HCT116 (cell line): Measurements from ENCODE around the gene MICAL3. TPM values are rescaled to one million over a fixed set of nuclear protein-coding genes. Genes with fewer than 3 reads are reported as not detected.

ENCODE experiments used
- ATAC-seq: fragments of 200-7000 bp; cut with Tn5 transposase; 2 replicates; pipeline ENCODE4 v1.9.1; 2020; ENCODE audit warnings: mild to moderate bottlenecking, moderate library complexity
- BruUV-seq: library from RNA; stranded (reverse); fragments of 400-500 nt; replicated peaks from 2 replicates; lab custom pipeline; 2021; lab: Mats Ljungman, UMichigan
- CTCF ChIA-PET: fragments of 300-600 bp; sonication (Branson Sonifier 250); formaldehyde crosslinking; loops from one replicate; lab custom pipeline; 2021; ENCODE audit warnings: antibody characterized with exemption; lab: Charles Lee
- POLR2A ChIA-PET: fragments of 300-600, 350-600 bp; sonication (Branson Sonifier 250); formaldehyde crosslinking; loops from one replicate; lab custom pipeline; 2021; ENCODE audit warnings: antibody characterized with exemption; lab: Charles Lee
- RAD21 ChIA-PET, 2 experiments: fragments of 300-600 bp; sonication (Branson Sonifier 250); formaldehyde crosslinking; loops; one replicate each; lab custom pipeline; 2023; ENCODE audit warnings: low total read pairs in 2 of 2; ENCODE audit not compliant: uncharacterized antibody in 2 of 2, unreplicated experiment in 2 of 2, low non-redundant PET in 1 of 2; lab: Charles Lee
- DNase-seq: peaks from one replicate; pipeline ENCODE4 v3.0.0-alpha.2; 2010; ENCODE audit warnings: low read depth, low spot score
- H2AFZ ChIP-seq: fragments of 200-600 bp; shearing (Covaris generic), sonication (generic); 2 replicates; pipeline ENCODE4 v1.6.1; 2017; ENCODE audit warnings: low read depth, mixed run types, mixed read lengths, antibody characterized with exemption, low read length; ENCODE audit not compliant: poor library complexity, severe bottlenecking
- H3K27ac ChIP-seq: 2 replicates; pipeline ENCODE4 v1.5.1; 2012; ENCODE audit warnings: low read depth, low read length
- H3K27me3 ChIP-seq: fragments of 200-600 bp; sonication (generic); 2 replicates; pipeline ENCODE4 v1.6.1; 2016; ENCODE audit warnings: mixed run types, low read length, mixed read lengths; ENCODE audit not compliant: insufficient read depth
- H3K36me3 ChIP-seq, 2 experiments: fragments of 200-500 bp in 1 of 2; fragments of 200-600 bp in 1 of 2; sonication (Bioruptor generic) in 1 of 2; sonication (generic) in 1 of 2; 2 replicates each; pipeline versions ENCODE4 v1.5.1 to v1.6.1; 2014 to 2016; ENCODE audit warnings: low read length in 2 of 2, inconsistent platforms in 1 of 2, mixed read lengths in 1 of 2, mixed run types in 1 of 2; ENCODE audit not compliant: insufficient read depth in 2 of 2, control insufficient read depth in 1 of 2
- H3K4me1 ChIP-seq, 2 experiments: fragments of 200-600 bp in 1 of 2; sonication (generic) in 1 of 2; 2 replicates each; pipeline versions ENCODE4 v1.5.1 to v1.6.1; 2012 to 2017; ENCODE audit warnings: low read length in 2 of 2, inconsistent platforms in 1 of 2, mild to moderate bottlenecking in 1 of 2, mixed read lengths in 1 of 2, mixed run types in 1 of 2, moderate library complexity in 1 of 2; ENCODE audit not compliant: insufficient read depth in 2 of 2, control insufficient read depth in 1 of 2
- H3K4me2 ChIP-seq: fragments of 200-600 bp; sonication (generic); 2 replicates; pipeline ENCODE4 v1.6.1; 2017; ENCODE audit warnings: mixed run types, low read length, mixed read lengths
- H3K4me3 ChIP-seq, 2 experiments: fragments of 200-600 bp in 1 of 2; sonication (generic) in 1 of 2; replicated peaks in 1 of 2; 2 replicates each; pipeline ENCODE4 v1.5.1; 2011 to 2016; ENCODE audit warnings: low read length in 2 of 2, control low read depth in 1 of 2, low read depth in 1 of 2, mild to moderate bottlenecking in 1 of 2, mixed read lengths in 1 of 2, mixed run types in 1 of 2
- H3K79me2 ChIP-seq: fragments of 200-600 bp; sonication (generic); 2 replicates; pipeline ENCODE4 v1.6.1; 2017; ENCODE audit warnings: mild to moderate bottlenecking, mixed run types, low read length, moderate library complexity, mixed read lengths; ENCODE audit not compliant: insufficient read depth
- H3K9ac ChIP-seq: fragments of 200-600 bp; sonication (generic); 2 replicates; pipeline ENCODE4 v1.6.1; 2016; ENCODE audit warnings: low read length, mixed read lengths
- H3K9me2 ChIP-seq: fragments of 200-600 bp; sonication (generic), shearing (Covaris generic); 2 replicates; pipeline ENCODE4 v1.6.1; 2017; ENCODE audit warnings: mixed run types, mild to moderate bottlenecking, moderate library complexity; ENCODE audit not compliant: insufficient read depth
- H3K9me3 ChIP-seq, 2 experiments: fragments of 200-500 bp in 1 of 2; fragments of 200-600 bp in 1 of 2; sonication (Bioruptor generic) in 1 of 2; sonication (generic) in 1 of 2; 2 replicates each; pipeline ENCODE4 v1.6.1; 2014 to 2017; ENCODE audit warnings: low read length in 2 of 2, mixed read lengths in 2 of 2, inconsistent platforms in 1 of 2, low read depth in 1 of 2, mild to moderate bottlenecking in 1 of 2, mixed run types in 1 of 2, moderate library complexity in 1 of 2; ENCODE audit not compliant: control insufficient read depth in 1 of 2, insufficient read depth in 1 of 2
- H4K20me1 ChIP-seq: fragments of 200-600 bp; sonication (generic), shearing (Covaris generic); 2 replicates; pipeline ENCODE4 v1.6.1; 2017; ENCODE audit warnings: mixed run types, mild to moderate bottlenecking, moderate library complexity; ENCODE audit not compliant: insufficient read depth
- CEBPB ChIP-seq: IDR thresholded peaks from 2 replicates; pipeline ENCODE4 v1.6.1; 2012; ENCODE audit warnings: low read depth
- EGR1 ChIP-seq: IDR thresholded peaks from 2 replicates; pipeline ENCODE4 v1.6.1; 2012; ENCODE audit warnings: low read depth
- ELF1 ChIP-seq: IDR thresholded peaks from 2 replicates; pipeline ENCODE4 v1.6.1; 2012; ENCODE audit warnings: low read depth, borderline replicate concordance
- EZH2phosphoT487 ChIP-seq: fragments of 200-600 bp; IDR thresholded peaks from 2 replicates; pipeline ENCODE4 v1.6.1; 2018; ENCODE audit warnings: antibody characterized with exemption, borderline replicate concordance
- FOSL1 ChIP-seq: IDR thresholded peaks from 2 replicates; pipeline ENCODE4 v1.6.1; 2012; ENCODE audit warnings: low read depth
- MAX ChIP-seq: IDR thresholded peaks from 2 replicates; pipeline ENCODE4 v1.6.1; 2012
- RAD21 ChIP-seq: IDR thresholded peaks from 2 replicates; pipeline ENCODE4 v1.6.1; 2012; ENCODE audit warnings: low read depth, mild to moderate bottlenecking
- SIN3A ChIP-seq: IDR thresholded peaks from 2 replicates; pipeline ENCODE4 v1.6.1; 2012; ENCODE audit warnings: low read depth
- SP1 ChIP-seq: IDR thresholded peaks from 2 replicates; pipeline ENCODE4 v1.6.1; 2012; ENCODE audit warnings: low read depth
- TCF7L2 ChIP-seq: IDR thresholded peaks from 2 replicates; pipeline ENCODE4 v1.7.0; 2011; ENCODE audit warnings: borderline replicate concordance, inconsistent platforms; ENCODE audit not compliant: insufficient read depth, insufficient read length; ENCODE audit errors: extremely low read depth
- ZFX ChIP-seq: fragments of 450-650 bp; IDR thresholded peaks from 2 replicates; pipeline ENCODE4 v1.6.1; 2017
- intact Hi-C: fragments of 100-400 bp; cut with micrococcal nuclease; formaldehyde crosslinking; loops from 2 replicates; pipeline ENCODE4 v1.10.0; 2022
- total RNA-seq: library from RNA; stranded (reverse); gene quantifications from one replicate; pipeline ENCODE4 v1.2.1, GENCODE V29; 2021; ENCODE audit not compliant: unreplicated experiment
- TF ChIP-seq, protein P1 (sequence below): IDR thresholded peaks from 2 replicates; pipeline ENCODE4 v1.6.1; 2012; ENCODE audit warnings: low read depth

Gene MICAL3
- total RNA-seq, 1 experiment from 2014 or later = 30.8 TPM

- Histone ChIP-seq H3K9me3 (no peaks in the 10 kb centered on the region), H3K9me2 (no peaks in the 10 kb centered on the region), H4K20me1 (no peaks in the 10 kb centered on the region), H3K27ac (no peak overlapping the region), H3K4me3 (no peak overlapping the region), H2AFZ (no peak overlapping the region), H3K9ac (no peak overlapping the region), H3K27me3 (no peaks in the 10 kb centered on the region), H3K4me1 (no peaks in the 10 kb centered on the region), H3K79me2 (no peaks in the 10 kb centered on the region), H3K36me3 (peaks cover 11 to 13% of the 10 kb centered on the region in 2 experiments; a peak in 3 of 4 replicates), H3K4me2 (no peak overlapping the region)
- BruUV-seq = no TSS peak
- no peak for DNase-seq
- RAD21 ChIA-PET = no interaction called here
- TF ChIP-seq MAX (no peak), TCF7L2 (no peak), RAD21 (no peak), EGR1 (no peak), EZH2phosphoT487 (no peak), CEBPB (no peak), SIN3A (no peak), FOSL1 (no peak), ZFX (no peak)
- POLR2A ChIA-PET = no interaction called here
- ATAC-seq = no peak
- CTCF ChIA-PET = no interaction called here
- intact Hi-C loops = no loop called here
Measured at GRCh38 chr22:17873804-17874203, 150.6 kb downstream of the MICAL3 start.

DNA sequence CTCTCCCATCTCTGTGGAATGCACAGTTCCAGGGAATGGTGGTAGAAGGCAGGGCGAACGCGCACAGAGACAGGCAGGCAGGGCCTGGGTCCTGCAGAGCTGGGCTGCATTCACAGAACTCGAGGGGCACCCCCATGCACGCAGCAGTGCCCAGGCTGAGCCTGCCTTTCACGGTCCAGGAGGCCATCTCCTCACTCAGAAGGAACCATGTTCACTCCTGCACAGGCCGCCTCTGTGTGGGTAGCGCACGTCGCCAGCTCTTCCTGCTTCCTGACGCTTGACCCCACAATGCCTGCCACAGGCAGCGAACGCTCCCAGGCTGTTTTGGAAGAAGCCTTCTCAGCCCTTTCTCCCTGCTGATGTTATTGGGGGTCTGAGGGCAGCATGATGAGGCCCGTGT lies 151.2 kb downstream of the MICAL3 start:
- POLR2A ChIA-PET = no interaction called here
- H3K9me3 ChIP-seq = no peaks in the 10 kb centered on the region

More for the DNA sequence above, 151.2 kb downstream of the MICAL3 start:
- Histone ChIP-seq H2AFZ (no peak overlapping the region), H3K36me3 (peaks cover 11 to 13% of the 10 kb centered on the region in 2 experiments; a peak in 3 of 4 replicates), H3K9me2 (no peaks in the 10 kb centered on the region), H3K4me2 (no peak overlapping the region), H3K4me1 (no peaks in the 10 kb centered on the region), H3K27ac (no peak overlapping the region), H3K9ac (no peak overlapping the region), H4K20me1 (no peaks in the 10 kb centered on the region), H3K4me3 (no peak overlapping the region), H3K79me2 (no peaks in the 10 kb centered on the region), H3K27me3 (no peaks in the 10 kb centered on the region)
- DNase-seq = no peak
- CTCF ChIA-PET = no interaction called here
- no peak for ATAC-seq
- TF ChIP-seq ELF1 (no peak), SP1 (no peak), ZFX (no peak)
- TF ChIP-seq, protein P1, sequence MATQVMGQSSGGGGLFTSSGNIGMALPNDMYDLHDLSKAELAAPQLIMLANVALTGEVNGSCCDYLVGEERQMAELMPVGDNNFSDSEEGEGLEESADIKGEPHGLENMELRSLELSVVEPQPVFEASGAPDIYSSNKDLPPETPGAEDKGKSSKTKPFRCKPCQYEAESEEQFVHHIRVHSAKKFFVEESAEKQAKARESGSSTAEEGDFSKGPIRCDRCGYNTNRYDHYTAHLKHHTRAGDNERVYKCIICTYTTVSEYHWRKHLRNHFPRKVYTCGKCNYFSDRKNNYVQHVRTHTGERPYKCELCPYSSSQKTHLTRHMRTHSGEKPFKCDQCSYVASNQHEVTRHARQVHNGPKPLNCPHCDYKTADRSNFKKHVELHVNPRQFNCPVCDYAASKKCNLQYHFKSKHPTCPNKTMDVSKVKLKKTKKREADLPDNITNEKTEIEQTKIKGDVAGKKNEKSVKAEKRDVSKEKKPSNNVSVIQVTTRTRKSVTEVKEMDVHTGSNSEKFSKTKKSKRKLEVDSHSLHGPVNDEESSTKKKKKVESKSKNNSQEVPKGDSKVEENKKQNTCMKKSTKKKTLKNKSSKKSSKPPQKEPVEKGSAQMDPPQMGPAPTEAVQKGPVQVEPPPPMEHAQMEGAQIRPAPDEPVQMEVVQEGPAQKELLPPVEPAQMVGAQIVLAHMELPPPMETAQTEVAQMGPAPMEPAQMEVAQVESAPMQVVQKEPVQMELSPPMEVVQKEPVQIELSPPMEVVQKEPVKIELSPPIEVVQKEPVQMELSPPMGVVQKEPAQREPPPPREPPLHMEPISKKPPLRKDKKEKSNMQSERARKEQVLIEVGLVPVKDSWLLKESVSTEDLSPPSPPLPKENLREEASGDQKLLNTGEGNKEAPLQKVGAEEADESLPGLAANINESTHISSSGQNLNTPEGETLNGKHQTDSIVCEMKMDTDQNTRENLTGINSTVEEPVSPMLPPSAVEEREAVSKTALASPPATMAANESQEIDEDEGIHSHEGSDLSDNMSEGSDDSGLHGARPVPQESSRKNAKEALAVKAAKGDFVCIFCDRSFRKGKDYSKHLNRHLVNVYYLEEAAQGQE = no peak
- no TSS peak for BruUV-seq
- intact Hi-C loops = no loop called here
- RAD21 ChIA-PET = no interaction called here
